ENCODE measurements around the gene SLC10A7. TPM values are rescaled to one million over a fixed set of nuclear protein-coding genes. Genes with fewer than 3 reads are reported as not detected.
A peak's percentile ranks its signal among the peaks of the same experiment; 100 is the strongest.

The SLC10A7 gene
- total RNA-seq, 1 donor from 2014 or later = 23.5 TPM

DNA sequence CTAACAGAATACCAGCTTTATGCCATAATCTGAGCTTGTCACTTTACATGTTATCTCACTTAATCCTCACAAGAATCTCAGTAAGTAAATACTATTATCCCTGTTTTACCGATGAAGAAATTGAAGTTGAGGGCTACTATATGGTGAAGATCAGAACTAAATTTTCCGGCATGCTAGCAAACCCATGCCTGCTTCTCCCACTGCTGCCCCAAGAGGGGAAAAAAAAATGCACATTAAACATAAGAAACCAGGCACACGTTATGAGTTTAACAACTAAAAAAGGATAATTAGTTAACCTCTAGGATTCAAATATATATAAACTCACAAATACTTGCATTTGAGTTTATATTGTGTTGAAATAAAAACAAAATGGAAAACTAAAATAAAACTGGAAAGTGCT, 10.8 kb downstream of the SLC10A7 start:
- TF ChIP-seq, protein P1, sequence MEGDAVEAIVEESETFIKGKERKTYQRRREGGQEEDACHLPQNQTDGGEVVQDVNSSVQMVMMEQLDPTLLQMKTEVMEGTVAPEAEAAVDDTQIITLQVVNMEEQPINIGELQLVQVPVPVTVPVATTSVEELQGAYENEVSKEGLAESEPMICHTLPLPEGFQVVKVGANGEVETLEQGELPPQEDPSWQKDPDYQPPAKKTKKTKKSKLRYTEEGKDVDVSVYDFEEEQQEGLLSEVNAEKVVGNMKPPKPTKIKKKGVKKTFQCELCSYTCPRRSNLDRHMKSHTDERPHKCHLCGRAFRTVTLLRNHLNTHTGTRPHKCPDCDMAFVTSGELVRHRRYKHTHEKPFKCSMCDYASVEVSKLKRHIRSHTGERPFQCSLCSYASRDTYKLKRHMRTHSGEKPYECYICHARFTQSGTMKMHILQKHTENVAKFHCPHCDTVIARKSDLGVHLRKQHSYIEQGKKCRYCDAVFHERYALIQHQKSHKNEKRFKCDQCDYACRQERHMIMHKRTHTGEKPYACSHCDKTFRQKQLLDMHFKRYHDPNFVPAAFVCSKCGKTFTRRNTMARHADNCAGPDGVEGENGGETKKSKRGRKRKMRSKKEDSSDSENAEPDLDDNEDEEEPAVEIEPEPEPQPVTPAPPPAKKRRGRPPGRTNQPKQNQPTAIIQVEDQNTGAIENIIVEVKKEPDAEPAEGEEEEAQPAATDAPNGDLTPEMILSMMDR (IDR thresholded peaks at IDR 0.05) = no peak

DNA sequence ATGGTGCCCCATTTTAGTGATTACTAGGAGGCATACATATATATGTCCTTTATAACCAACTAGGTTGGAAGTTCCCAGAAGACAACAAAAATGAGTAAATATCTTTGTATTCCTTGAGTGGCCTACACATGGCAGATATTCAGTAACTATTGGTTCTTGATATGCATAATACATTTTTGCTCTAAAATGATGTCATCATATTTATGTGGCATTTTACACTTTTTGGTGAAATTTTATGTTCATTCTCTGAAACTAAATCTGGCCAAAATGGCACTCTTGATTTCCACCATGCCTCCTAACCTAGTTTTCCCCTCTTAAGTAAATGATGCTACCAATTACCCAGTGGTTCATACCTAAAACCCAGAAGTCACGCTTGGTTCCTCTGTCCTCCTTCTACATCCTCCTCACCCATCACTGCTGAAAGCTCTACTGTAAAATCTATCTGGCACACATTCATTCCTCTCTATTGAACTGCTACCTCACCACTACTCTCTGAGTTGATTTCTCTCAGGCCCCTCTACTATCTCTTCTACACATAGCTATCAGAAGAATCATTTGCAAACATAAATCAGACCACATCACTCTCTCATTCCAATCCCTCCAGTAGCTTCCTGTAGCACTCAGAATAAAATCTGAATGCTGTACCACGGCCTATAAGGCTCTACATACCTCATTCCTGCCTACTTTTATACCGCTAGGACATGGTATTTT, 13.4 kb downstream of the SLC10A7 start:
- TF ChIP-seq, protein P1 (IDR thresholded peaks at IDR 0.05) = no peak
- no peaks in the 10 kb centered on the region for H3K27me3 ChIP-seq (ENCODE audit: low read depth)
- H3K4me3 ChIP-seq = no peak overlapping the region
- H3K36me3 ChIP-seq = peaks cover 5% of the 10 kb centered on the region
- H3K9me3 ChIP-seq = no peaks in the 10 kb centered on the region
- H3K4me1 ChIP-seq = no peaks in the 10 kb centered on the region
- ATAC-seq (no peak), DNase-seq (no peak)
- intact Hi-C loops (cut with DNase I) = no loop called here
- no peak overlapping the region for H3K27ac ChIP-seq

More for the DNA sequence above, 10.8 kb downstream of the SLC10A7 start:
- H3K9me3 ChIP-seq = no peaks in the 10 kb centered on the region
- peaks cover 6% of the 10 kb centered on the region for H3K36me3 ChIP-seq
- H3K27ac ChIP-seq = no peak overlapping the region
- ATAC-seq (no peak), DNase-seq (no peak)
- H3K4me3 ChIP-seq = no peak overlapping the region
- no peaks in the 10 kb centered on the region for H3K27me3 ChIP-seq (ENCODE audit: low read depth)
- no peaks in the 10 kb centered on the region for H3K4me1 ChIP-seq
- intact Hi-C loops (cut with DNase I) = no loop called here

GRCh38 chr4:146507632-146508031, 14.1 kb downstream of the SLC10A7 start:
- H3K4me3 ChIP-seq = no peak overlapping the region
- H3K27ac ChIP-seq = no peak overlapping the region
- TF ChIP-seq, protein P1 (IDR thresholded peaks at IDR 0.05) = no peak
- intact Hi-C loops (cut with DNase I) = no loop called here
- no peaks in the 10 kb centered on the region for H3K27me3 ChIP-seq (ENCODE audit: low read depth)
- H3K9me3 ChIP-seq = no peaks in the 10 kb centered on the region
- H3K4me1 ChIP-seq = no peaks in the 10 kb centered on the region
- DNase-seq (no peak), ATAC-seq (peak; percentile 21 to 42)
- H3K36me3 ChIP-seq = peaks cover 12% of the 10 kb centered on the region

GRCh38 chr4:146506272-146506671, 15.5 kb downstream of the SLC10A7 start:
- intact Hi-C loops (cut with DNase I) = no loop called here
- DNase-seq (no peak), ATAC-seq (no peak)
- Histone ChIP-seq H3K27ac (no peak overlapping the region), H3K9me3 (no peaks in the 10 kb centered on the region), H3K4me3 (no peak overlapping the region), H3K4me1 (no peaks in the 10 kb centered on the region), H3K27me3 (ENCODE audit: low read depth) (no peaks in the 10 kb centered on the region), H3K36me3 (peaks cover 26% of the 10 kb centered on the region)
- TF ChIP-seq, protein P1 (IDR thresholded peaks at IDR 0.05) = no peak

- intact Hi-C loops (cut with DNase I) = no loop called here
- Histone ChIP-seq H3K4me3 (no peak overlapping the region), H3K4me1 (no peaks in the 10 kb centered on the region), H3K27me3 (ENCODE audit: low read depth) (no peaks in the 10 kb centered on the region), H3K9me3 (no peaks in the 10 kb centered on the region), H3K36me3 (peaks cover 27% of the 10 kb centered on the region), H3K27ac (no peak overlapping the region)
- TF ChIP-seq, protein P1 (IDR thresholded peaks at IDR 0.05) = no peak
- DNase-seq (no peak), ATAC-seq (no peak)
These were observed 21.5 kb downstream of the SLC10A7 start for GRCh38 chr4:146500216-146500615.
